ENCODE measurements around the gene PRRC2B.
A peak's percentile ranks its signal among the peaks of the same experiment; 100 is the strongest.
"Not testable (repeated sequence)": the region's sequence is repeated elsewhere in the genome, so short reads cannot be mapped to it uniquely, and the experiment has no call there.

Gene PRRC2B

DNA sequence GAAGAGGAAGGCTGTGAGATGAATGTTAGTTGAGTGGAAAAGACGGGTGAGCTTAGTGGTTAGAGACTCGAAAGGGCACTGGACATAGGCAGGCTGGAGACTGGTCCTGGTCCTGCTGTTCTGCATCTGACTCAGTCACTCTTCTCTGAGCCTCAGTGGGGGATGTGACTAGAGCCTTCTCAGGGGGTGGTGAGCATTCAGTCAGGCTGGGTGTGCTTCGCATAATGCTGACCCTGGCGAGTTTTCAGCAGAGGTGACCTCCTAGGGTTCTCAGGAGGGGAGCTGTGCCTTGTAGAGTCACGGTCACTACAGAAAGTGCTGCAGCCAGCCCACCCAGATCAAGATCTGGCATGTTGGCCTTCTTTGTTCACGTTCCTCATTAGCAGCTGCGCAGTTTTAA lies 44.3 kb downstream of the PRRC2B start:
- DNase-seq = no peak

- no peak for DNase-seq
Observed at GRCh38 chr9:131439224-131439623, 45.3 kb downstream of the PRRC2B start.

GRCh38 chr9:131441441-131441840 lies 47.6 kb downstream of the PRRC2B start:
- no peak for DNase-seq

DNA sequence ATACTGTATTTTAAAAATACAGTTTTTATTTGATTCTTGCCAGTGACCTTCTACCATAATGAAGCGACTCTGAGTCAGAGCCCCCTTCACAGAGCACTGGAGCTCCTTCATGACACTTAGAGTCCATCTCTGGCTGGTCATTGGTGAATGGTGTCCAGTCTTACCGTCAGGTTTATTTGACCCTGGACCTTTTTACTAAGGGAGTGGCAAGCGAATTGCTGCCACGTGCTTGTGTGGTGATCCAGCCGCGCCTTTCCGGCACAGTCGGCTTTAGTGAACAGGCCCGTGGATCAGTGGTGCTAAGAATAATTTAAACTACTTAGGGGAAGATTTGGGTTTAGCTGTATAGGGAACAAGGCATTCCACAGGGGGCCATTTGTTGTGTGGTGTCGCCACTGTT lies 48.5 kb downstream of the PRRC2B start:
- DNase-seq = no peak

- no peak for DNase-seq
Observed at GRCh38 chr9:131443648-131444047, 49.8 kb downstream of the PRRC2B start.

- DNase-seq = peak in 1 of 2 experiments; percentile 2
Observed at GRCh38 chr9:131446276-131446675, 52.4 kb downstream of the PRRC2B start.

GRCh38 chr9:131447148-131447547 lies 53.3 kb downstream of the PRRC2B start:
- DNase-seq = no peak

GRCh38 chr9:131447600-131447999 lies 53.7 kb downstream of the PRRC2B start:
- no peak for DNase-seq

- no peak for DNase-seq
Observed at GRCh38 chr9:131448818-131449217, 54.9 kb downstream of the PRRC2B start.

DNA sequence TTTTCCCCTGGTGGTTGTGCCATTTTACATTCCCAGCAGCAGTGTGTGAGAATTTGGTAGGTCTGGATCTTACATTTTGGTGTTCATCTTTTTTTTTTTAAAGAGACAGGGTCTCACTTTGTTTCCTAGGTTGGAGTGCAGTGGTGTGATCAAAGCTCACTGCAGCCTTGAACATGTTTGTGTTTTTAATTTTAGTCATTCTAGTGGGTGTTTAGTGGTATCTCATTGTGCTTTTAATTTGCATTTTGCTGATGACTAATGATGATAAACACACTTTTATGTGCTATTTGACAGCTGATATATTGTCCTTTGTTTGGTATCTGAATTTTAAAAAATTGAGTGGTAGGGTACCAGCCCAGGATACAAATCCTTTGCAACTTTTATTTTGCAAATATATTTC lies 55.4 kb downstream of the PRRC2B start:
- no peak for DNase-seq

DNA sequence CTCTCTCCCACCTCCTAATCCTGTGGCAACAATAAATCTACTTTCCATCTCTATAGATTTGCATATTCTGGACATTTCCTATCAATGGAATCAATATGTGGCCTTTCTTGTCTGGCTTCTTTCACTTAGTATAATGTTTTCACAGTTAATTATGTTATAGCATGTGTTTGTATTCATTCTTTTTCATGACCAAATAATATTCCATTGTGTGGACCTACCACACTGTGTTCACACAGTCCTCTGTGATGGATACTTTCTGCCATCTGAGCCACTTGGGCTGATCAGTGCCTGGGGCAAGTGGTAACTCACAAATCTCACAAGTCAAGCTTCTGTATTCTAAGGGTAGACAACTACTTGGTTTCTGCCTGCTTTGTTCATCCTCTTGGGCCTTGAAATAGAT lies 60.1 kb downstream of the PRRC2B start:
- DNase-seq = no peak

DNA sequence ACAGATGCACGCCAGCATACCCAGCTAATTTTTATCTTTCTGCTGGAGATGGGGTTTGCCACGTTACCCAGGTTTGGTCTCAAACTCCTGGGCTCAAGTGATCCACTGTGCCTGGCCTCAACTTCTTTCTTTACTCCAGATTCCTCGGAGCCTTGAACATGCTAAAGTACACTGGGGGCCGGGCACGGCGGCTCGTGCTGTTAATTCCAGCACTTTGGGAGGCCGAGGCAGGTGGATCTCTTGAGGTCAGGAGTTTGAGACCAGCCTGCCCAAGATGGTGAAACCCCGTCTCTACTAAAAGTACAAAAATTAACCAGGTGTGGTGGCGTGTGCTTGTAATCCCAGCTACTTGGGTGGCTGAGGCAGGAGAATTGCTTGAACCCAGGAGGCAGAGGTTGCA lies 61.8 kb downstream of the PRRC2B start:
- not testable (repeated sequence) for DNase-seq

DNA sequence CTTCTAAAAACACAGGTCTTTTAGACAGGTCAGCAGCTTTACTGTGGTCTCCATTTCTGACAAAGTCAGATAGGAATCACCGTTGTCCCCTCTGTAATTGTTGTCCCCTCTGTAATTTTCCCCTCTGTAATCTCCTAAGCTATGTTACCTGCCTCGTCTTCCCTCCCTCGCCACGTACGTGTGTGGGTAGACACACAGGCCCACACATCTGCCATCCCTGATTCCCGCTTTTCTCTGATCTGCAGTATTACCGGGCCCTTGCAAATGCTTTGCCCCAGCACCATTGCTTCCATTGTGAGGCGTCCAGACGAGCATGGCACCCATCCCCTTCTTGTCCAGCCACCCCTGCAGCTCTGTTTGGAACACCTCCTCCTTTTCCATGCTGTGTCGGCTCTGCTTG lies 63.9 kb downstream of the PRRC2B start:
- no peak for DNase-seq

DNA sequence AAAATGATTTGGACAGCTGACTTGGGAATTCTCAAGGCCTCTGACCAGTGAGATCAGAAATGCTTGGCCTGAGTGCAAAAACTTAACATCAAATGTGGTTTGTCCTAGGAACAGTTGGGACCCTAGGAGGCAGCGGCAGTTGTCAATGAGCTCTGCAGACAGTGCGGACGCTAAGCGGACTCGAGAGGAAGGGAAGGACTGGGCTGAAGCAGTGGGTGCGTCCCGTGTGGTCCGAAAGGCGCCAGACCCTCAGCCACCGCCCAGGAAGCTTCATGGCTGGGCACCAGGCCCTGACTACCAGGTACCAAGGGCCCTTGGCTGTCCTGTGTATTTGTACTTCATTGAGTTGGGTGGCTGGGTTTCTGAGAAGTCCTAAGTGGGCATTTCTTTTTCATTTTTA lies 65.2 kb downstream of the PRRC2B start:
- DNase-seq = no peak

DNA sequence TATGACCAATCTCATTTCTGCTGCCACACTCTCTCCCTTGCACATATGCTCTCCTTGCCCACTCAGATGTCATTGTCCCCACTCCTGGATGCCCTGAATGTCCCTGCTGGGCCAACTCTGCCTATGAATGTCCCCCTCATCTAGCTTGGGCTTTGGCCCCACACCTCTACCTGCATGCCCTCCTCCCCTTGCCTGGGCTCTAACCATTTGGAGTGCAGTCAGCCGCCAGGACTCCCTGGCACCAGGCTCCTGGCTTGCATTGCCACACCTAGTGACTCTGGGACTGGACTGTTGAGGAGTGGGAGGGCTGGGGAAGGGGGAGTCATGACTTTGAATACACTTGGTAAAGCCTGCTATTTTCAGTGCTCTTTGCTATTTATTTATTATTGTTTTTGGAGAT lies 67.3 kb downstream of the PRRC2B start:
- DNase-seq = no peak

DNA sequence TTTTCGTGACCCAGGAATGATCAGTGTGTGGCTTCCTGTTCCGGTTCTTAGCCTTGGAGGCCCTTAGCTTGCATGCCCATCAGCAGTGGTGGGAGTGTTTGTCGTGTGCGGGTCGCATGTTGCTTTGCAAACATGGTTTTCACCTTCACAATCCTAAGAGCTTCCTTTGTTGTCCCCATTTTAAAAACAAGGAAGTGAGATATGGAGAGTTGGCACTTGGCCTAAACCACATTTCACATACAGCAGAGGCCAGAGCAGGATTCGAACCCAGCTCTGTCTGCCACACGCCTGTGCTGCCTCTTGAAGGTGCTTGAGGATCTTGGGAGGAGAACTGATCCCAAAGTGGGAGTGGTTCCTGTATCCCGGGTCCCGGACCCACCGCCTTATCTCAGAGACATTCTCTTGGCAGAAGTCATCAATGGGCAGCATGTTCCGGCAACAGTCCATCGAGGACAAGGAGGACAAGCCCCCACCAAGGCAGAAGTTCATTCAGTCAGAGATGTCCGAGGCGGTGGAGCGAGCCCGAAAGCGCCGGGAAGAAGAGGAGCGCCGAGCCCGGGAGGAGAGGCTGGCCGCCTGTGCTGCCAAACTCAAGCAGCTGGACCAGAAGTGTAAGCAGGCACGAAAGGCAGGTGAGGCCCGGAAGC lies 70.6 kb downstream of the PRRC2B start:
- DNase-seq = no peak

GRCh38 chr9:131465401-131465800 lies 71.5 kb downstream of the PRRC2B start:
- DNase-seq = no peak

GRCh38 chr9:131467214-131467935 lies 73.5 kb downstream of the PRRC2B start:
- peak in 1 of 2 experiments; percentile 9 for DNase-seq

GRCh38 chr9:131468031-131468430 lies 74.1 kb downstream of the PRRC2B start:
- no peak for DNase-seq

GRCh38 chr9:131469356-131469755 lies 75.5 kb downstream of the PRRC2B start:
- DNase-seq = no peak

- no peak for DNase-seq
Observed at GRCh38 chr9:131469951-131470350, 76.1 kb downstream of the PRRC2B start.

DNA sequence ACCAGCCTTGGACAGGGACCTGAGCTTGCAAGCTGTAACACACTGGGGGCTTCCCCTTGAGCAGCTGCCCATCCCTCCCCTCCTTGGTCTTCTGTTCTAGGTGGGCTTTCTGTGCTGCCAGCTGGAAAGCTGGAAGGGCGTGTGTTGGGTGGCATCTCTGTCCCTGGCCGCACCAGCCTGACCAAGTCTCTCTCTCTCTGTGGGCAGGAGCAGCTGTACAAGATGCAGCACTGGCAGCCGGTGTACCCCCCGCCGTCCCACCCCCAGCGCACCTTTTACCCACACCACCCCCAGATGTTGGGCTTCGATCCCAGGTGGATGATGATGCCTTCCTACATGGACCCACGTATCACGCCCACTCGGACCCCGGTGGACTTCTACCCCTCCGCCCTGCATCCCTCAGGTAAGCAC lies 76.7 kb downstream of the PRRC2B start:
- no peak for DNase-seq

DNA sequence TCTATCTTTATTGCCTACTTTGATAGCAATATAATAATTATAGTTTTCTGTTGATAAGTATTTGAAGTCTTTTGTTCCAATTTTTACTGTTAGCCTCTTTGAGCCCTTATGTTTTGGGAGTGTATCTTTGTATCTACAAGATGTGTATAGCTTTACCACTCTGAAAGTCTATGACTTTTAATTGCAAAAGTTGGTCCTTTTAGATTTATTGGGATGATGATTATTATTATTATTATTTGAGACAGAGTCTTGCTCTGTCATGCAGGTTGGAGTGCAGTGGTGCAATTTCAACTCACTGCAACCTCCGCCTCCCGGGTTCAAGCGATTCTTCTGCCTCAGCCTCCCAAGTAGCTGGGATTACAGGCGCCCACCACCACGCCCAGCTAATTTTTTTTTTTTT lies 78.2 kb downstream of the PRRC2B start:
- not testable (repeated sequence) for DNase-seq

DNA sequence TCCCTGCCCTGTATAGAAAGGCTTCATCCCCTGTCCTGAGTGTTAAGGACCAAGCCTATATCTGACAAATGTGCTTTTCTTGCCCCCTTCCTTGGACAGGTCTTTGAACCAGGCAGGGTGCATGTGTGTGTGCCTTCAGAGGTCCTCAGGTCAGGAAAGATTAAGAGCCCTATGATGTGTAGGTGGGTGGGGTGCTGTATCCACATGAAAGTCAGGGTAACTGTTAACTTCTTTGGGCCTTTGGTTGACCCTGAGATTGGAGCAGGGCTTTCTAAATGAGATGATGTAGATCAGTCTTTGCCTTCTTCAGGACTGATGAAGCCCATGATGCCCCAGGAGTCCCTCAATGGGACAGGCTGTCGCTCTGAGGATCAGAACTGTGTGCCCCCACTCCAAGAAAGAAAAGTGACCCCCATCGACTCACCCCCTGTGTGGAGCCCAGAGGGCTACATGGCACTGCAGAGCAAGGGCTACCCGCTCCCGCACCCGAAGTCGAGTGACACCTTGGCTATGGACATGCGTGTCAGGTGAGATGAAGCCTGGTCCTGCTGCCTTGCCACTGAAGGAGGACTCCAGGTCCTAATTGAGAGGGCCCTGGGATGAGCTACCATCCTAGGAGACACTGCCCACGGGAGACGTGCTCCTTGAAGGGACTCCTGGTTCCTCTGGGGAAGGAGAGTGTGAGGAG lies 79.5 kb downstream of the PRRC2B start:
- no peak for DNase-seq
